Stimulated activated CD4-positive, alpha-beta T cell treated with anti-CD3 and anti-CD28 coated beads, TNF-alpha, amount 100 ng/mL, for 1 hour (primary cell): ENCODE results near the gene CADPS2.
"Not testable (repeated sequence)": the region's sequence is repeated elsewhere in the genome, so short reads cannot be mapped to it uniquely, and the experiment has no call there.

Experiments
- DNase-seq, 3 donors: peaks; one replicate each; pipeline ENCODE4 v3.0.0-alpha.2; 2020; ENCODE audit warnings: low read depth in 3 of 3, low spot score in 1 of 3

CADPS2 gene

DNA sequence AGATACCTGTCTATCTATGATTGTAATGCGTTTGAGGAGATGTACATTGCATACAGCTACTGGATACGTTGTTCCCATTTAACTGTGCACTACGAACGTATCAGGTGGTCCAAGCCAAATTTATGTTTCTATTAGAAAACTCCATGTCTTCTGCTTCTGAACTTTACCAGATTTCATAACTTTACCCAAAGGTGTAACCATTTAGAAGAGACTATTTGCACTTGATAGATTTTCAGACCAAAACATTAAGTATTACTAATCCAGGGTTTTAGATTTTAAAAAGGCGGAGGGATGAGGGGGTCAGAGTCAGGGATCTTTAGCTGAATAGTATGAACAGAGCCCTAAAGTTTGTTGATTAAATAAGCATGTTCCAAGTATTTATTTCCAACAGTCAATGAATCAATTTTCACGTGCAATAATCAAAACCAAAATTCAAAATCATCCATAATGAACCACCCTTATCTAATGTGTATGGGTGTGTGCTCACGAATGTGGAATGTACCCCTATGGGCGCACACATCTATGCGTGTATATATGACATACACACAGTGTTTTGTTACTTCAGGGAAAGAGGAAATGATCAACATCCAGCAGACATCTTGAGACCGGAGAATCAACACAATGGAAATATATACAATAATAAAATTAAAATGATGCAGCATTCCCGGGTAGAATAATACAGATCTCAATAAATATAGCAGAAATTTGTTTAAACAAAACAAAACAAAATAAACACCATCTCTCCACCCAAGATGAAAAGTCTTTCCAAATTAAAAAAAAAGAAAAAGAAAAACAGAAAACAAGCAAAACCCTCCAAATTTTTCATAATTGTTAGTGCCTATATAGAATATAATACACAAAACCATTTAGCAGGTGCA, 585.1 kb downstream of the CADPS2 start:
- DNase-seq: no peak

DNA sequence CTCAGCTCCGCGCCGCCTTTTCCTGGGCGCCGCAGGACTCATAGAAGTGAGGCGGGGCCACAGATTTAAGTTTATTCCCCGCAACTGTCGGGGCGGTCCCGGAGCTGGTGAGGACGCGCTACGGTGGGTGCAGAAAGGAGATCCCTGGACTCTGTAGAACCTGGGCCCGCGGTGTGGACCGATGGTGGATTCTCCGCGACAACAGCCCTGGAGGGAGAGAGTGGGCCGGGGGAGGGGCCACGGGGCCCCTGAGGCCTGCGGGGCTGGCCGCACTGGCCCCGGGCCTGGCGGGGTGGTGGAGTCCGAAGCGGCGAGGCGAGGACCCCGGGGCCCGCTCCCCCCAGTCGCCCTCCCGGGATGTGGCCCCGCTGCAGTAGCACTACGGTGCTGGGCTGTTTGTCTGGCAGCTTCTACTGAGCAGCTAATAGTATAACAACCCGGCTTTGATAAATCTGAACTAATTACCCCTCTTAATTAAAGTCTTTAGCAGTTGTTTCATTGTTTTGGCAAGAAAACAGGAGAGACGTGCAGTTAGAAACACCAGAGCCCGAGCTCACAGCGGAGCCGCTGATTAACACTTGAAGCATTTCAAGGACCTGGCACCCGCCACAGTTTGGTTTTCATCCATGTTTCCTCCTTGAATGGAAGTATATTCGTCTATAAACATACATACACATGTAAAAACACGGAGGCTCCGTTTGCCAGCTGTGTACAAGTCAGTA, 585.9 kb downstream of the CADPS2 start:
- no peak for DNase-seq

DNA sequence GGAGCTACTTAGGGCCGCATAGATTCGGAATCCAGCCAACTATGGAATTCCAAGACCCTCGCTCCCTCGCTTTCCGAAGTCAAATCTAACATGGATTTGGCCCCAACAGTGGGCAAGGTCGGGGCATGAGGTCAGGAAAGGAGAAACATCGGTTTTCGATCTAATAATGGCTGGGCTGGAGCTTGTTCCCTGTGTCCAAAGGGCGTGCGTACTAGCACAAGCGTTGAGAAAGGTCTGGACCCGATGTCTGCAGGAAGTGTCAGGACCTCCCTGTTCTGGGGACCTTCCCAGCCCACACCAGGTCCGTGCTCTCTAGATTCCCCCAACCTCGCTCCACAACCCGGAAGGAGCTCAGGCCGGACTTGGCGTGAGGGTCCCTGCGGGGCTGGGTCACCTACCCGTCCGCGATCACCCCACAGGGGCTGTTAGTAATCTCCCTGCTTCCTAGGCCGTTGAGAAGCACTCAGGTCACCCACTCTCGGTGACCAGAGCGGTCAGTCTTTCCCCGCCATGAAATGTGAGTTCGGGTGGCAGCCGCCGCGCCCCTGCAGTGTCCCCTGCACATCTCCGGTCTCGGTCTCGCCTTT, 586.5 kb downstream of the CADPS2 start:
- DNase-seq: no peak

DNA sequence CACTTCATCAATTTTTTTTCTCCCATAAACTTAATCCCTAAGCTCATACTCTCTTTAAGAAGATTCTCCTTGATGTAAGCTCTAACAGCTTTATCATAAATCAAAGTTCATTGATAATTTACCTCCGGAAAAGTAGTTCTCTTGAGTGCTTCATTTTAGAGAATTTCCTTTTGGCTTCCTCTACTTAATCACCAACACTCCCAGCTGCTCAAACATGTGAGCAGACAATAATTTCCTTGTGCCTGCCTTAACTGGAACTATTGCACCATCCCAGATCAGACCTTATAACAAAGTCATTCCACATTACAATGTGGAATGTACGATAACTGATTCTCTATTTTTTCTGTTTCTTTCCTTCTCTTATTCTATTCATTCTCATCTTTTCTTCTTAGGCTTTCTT, 587.6 kb downstream of the CADPS2 start:
- DNase-seq: no peak

DNA sequence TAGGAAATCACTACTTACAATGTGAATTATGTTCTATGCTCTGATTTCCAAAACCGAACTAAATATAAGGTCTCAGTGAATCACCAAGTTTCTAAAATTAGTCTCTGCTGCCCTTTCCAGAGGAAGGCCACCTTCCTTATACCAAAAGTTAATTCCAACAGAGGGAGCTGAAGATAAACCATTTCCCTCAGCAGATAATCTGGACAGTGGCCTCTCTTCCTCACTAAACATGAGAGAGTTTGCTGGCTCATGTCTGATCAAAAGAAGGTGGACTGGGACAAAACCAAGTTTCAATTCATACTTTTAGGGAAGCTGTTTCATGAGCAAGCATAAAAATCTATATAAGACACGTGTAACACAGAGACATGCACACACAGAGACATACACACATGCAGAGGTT, 588.1 kb downstream of the CADPS2 start:
- DNase-seq: no peak

DNA sequence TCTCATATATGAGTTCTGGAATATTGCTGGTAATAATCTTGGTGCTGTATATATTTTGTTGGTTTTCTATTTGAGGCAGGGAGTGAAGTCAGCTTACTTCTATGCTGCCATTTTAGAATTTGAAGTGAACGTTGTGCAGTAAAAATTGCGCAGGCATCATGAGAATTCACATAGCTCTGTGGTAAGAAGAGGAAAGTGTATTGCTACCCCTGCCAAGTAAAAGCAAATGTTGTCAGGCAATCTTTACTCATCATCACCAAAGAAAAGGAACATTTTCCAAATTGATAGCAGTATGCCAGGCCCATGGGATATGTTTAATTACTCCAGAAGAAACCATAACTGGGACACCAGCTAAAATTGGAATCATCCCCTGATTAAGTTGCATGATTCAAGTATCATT, 595.1 kb downstream of the CADPS2 start:
- DNase-seq: no peak

DNA sequence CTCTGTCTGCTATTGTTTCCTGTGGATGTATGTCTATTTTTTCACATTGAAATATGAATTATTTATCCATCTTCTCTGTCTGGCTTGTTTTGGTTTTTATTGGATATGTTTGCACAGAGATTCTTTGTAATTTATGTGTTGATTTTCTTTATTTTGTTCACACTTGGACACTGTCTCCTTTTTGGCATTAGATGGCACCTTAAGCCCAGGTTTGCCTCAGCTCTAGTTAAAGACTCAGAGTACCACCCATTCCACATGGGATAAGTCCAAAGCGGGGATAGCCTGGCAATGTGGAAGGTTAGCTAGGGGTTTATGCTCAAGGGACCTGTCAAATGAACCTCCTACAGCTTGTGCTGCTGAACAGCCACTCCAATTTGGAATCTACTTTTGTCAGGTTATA, 595.8 kb downstream of the CADPS2 start:
- DNase-seq: no peak

DNA sequence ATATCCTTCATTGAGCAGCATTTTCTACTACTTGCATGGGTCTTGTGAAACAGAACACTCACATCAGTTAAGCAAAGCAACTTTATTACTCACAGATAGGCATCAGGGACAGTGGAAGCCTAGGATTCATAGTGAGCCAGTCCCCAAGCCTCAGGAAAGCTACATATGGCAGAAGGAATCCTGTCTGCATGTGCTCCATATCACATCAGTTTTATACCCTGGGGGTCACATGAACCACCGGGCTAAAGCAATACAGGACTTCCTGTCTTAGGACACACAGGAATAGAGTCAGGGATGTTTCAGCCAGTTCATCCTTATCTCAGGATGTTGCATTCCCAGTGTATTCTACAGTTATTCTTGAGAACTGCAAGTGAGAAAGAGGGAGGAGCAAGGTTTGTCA, 596.8 kb downstream of the CADPS2 start:
- DNase-seq: no peak

DNA sequence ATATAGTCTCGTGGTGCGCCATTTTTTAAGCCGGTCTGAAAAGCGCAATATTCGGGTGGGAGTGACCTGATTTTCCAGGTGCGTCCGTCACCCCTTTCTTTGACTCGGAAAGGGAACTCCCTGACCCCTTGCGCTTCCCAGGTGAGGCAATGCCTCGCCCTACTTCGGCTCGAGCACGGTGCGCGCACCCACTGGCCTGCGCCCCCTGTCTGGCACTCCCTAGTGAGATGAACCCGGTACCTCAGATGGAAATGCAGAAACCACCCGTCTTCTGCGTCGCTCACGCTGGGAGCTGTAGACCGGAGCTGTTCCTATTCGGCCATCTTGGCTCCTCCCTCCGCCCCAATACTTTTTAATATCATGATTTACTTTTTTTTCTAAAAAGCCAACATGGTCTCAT, 601.7 kb downstream of the CADPS2 start:
- DNase-seq: not testable (repeated sequence)

DNA sequence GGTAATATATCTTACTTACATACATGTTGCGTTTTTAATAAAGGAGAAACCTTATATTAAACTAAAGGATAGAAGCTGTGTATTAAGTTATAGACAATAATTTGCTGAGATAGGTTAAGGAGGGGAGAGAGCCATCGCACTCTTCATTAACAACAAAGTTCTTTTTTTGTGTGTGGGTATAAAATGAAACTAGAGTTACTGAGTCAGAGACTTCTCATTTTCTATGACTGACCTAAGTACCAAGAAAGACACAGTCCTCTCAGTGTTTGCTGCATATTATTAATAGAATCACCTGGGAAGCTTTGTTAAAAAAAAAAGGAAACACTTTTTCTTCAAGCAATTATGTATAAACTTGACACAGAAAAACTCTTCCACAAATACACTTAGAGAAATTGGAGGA, 613.1 kb downstream of the CADPS2 start:
- DNase-seq: no peak

DNA sequence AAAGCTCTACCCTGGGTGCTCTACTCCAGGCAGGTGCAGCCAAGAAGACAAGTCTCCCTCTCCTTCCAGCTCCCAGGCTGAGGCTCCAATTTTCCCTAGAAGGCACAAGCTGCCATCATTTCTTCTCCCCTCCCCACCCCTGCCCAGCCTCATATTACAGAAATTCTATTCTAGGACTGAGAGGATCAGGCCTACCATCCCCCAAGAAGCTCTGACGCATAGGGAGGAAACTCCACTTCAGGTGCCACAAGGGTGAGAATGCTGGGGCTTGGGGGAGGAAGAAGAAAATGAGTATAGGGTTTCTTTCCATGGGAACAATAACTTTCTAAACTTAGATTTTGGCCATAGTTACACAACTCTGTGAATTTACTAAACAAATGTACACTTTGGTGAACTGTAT, 617.0 kb downstream of the CADPS2 start:
- no peak for DNase-seq
